Adipose tissue (tissue), 3 donors: ENCODE results near the gene HDAC7. TPM values are rescaled to one million over a fixed set of nuclear protein-coding genes. Genes with fewer than 3 reads are reported as not detected.
"Not testable (repeated sequence)": the region's sequence is repeated elsewhere in the genome, so short reads cannot be mapped to it uniquely, and the experiment has no call there.

Source experiments
- H3K27ac ChIP-seq: one replicate; pipeline ENCODE4 v1.5.1; 2013; ENCODE audit warnings: low read depth, low read length
- WGBS, 3 donors: extraction: QIAGEN DNeasy Blood & Tissue Kit; methylation state at CpG; one replicate each; pipeline ENCODE4 v1.1.7; 2013; 5-methylcytosine and 5-hydroxymethylcytosine counted together
- polyA plus RNA-seq, 3 donors: library from polyadenylated mRNA; stranded (reverse); fragments of 200-250 nt; gene quantifications; one replicate each; pipeline ENCODE4 v1.2.3, GENCODE V29; 2013
- donor health status: healthy with polysubstance abuse.
- donor health status: Bipolar disorder and iron deficiency.
- donor health status: healthy.

HDAC7 gene
- polyA plus RNA-seq, 3 donors: 18.9 to 107 (median 59.0) TPM

GRCh38 chr12:47818467-47819137 is 1.1 kb downstream of the HDAC7 start:
- WGBS, 3 donors: 7 to 55% (median 11%) methylated on average over 21 to 23 of the region's 23 CpGs
- peak overlapping the region; percentile 94 for H3K27ac ChIP-seq

- WGBS, 3 donors: 29 to 70% (median 54%) methylated on average over 3 of the region's 3 CpGs
- H3K27ac ChIP-seq: no peak overlapping the region
These were observed 1.7 kb downstream of the HDAC7 start for GRCh38 chr12:47818007-47818376.

GRCh38 chr12:47817272-47818006 is 2.3 kb downstream of the HDAC7 start:
- H3K27ac ChIP-seq: peak overlapping the region; percentile 88
- WGBS, 3 donors: 17 to 63% (median 18%) methylated on average over 7 of the region's 7 CpGs

- 25 to 63% (median 31%) methylated on average over 11 to 12 of the region's 12 CpGs for WGBS, 3 donors
- H3K27ac ChIP-seq: peak overlapping the region; percentile 88
These were observed 3.1 kb downstream of the HDAC7 start for GRCh38 chr12:47816403-47817271.

GRCh38 chr12:47815447-47815846 is 4.3 kb downstream of the HDAC7 start:
- 90 to 98% (median 91%) methylated on average over 5 of the region's 5 CpGs for WGBS, 3 donors
- not testable (repeated sequence) for H3K27ac ChIP-seq

- WGBS, 3 donors: 52 to 74% (median 63%) methylated on average over 3 of the region's 3 CpGs
- peak overlapping the region; percentile 71 for H3K27ac ChIP-seq
These were observed 5.0 kb downstream of the HDAC7 start for GRCh38 chr12:47814539-47815170.

GRCh38 chr12:47813511-47814196 is 6.0 kb downstream of the HDAC7 start:
- WGBS, 3 donors: 18 to 69% (median 30%) methylated on average over 9 of the region's 9 CpGs
- peak overlapping the region; percentile 71 for H3K27ac ChIP-seq

GRCh38 chr12:47812797-47813510 is 6.7 kb downstream of the HDAC7 start:
- 1 to 6% (median 1%) methylated on average over 35 to 37 of the region's 37 CpGs for WGBS, 3 donors

GRCh38 chr12:47811581-47812484 is 7.9 kb downstream of the HDAC7 start:
- H3K27ac ChIP-seq: peak overlapping the region; percentile 60
- 32 to 65% (median 48%) methylated on average over 14 of the region's 14 CpGs for WGBS, 3 donors

More at GRCh38 chr12:47812797-47813510, 6.7 kb downstream of the HDAC7 start:
- peak overlapping the region; percentile 71 for H3K27ac ChIP-seq

GRCh38 chr12:47811072-47811396 is 8.7 kb downstream of the HDAC7 start:
- 38 to 83% (median 58%) methylated on average over 2 of the region's 2 CpGs for WGBS, 3 donors
- H3K27ac ChIP-seq: peak overlapping the region; percentile 83

GRCh38 chr12:47809518-47809917 is 10.2 kb downstream of the HDAC7 start:
- H3K27ac ChIP-seq: not testable (repeated sequence)
- WGBS, 3 donors: 82 to 91% (median 86%) methylated on average over 9 of the region's 9 CpGs

- H3K27ac ChIP-seq: peak overlapping the region; percentile 79
- 42 to 74% (median 46%) methylated on average over 9 of the region's 9 CpGs for WGBS, 3 donors
These were observed 10.9 kb downstream of the HDAC7 start for GRCh38 chr12:47808574-47809365.

- WGBS, 3 donors: 10 to 48% (median 13%) methylated on average over 9 of the region's 9 CpGs
- H3K27ac ChIP-seq: peak overlapping the region; percentile 79
These were observed 11.7 kb downstream of the HDAC7 start for GRCh38 chr12:47808050-47808449.

GRCh38 chr12:47807338-47807737 is 12.4 kb downstream of the HDAC7 start:
- 49 to 54% (median 54%) methylated on average over 5 of the region's 5 CpGs for WGBS, 3 donors

GRCh38 chr12:47805417-47805816 is 14.3 kb downstream of the HDAC7 start:
- WGBS, 3 donors: 36 to 59% (median 40%) methylated on average over 2 of the region's 2 CpGs
- H3K27ac ChIP-seq: no peak overlapping the region

More at GRCh38 chr12:47807338-47807737, 12.4 kb downstream of the HDAC7 start:
- H3K27ac ChIP-seq: no peak overlapping the region

GRCh38 chr12:47804171-47804570 is 15.5 kb downstream of the HDAC7 start:
- H3K27ac ChIP-seq: no peak overlapping the region
- 49 to 79% (median 56%) methylated on average over 8 of the region's 8 CpGs for WGBS, 3 donors
